ENCODE data around the gene HTR1B.

The HTR1B gene, protein sequence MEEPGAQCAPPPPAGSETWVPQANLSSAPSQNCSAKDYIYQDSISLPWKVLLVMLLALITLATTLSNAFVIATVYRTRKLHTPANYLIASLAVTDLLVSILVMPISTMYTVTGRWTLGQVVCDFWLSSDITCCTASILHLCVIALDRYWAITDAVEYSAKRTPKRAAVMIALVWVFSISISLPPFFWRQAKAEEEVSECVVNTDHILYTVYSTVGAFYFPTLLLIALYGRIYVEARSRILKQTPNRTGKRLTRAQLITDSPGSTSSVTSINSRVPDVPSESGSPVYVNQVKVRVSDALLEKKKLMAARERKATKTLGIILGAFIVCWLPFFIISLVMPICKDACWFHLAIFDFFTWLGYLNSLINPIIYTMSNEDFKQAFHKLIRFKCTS

GRCh38 chr6:77463308-77463860, at the start of gene HTR1B:
Gene HTR1B (minus strand): TSS chr6:77463491. CDS start chr6:77463403, 88 bp downstream.
- H3K27ac ChIP-seq: no peak within 1 kb of the TSS
- TF ChIP-seq CTCF (IDR thresholded peaks at IDR 0.05) (no peak), ZFX (IDR thresholded peaks at IDR 0.05; ENCODE audit: borderline replicate concordance) (no peak)

DNA sequence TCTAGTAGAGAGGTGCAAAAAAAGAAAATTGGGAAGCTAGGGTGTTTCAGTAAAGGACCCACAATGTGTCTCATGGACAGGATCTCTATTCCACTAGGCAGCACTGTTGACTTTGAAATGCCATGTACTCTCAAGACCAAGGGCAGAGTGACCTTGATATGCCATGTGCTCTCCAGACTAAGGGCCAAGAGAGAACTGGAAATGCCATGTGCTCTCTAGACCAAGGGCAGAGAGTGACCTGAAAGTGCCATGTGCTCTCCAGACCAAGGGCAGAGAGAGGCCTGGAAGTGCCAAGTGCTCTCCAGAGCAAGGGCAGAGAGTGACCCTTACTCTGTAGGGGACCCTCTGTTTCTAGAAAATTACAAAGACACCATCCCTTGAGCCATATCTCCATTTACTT, 49.3 kb upstream of the HTR1B start:
- no peak for TF ChIP-seq CTCF (IDR thresholded peaks at IDR 0.05)
- TF ChIP-seq ZFX (IDR thresholded peaks at IDR 0.05; ENCODE audit: borderline replicate concordance): no peak
- H3K27ac ChIP-seq: no peak overlapping the region

GRCh38 chr6:77511860-77512259, 48.6 kb upstream of the HTR1B start:
- TF ChIP-seq ZFX (IDR thresholded peaks at IDR 0.05; ENCODE audit: borderline replicate concordance) (no peak), CTCF (IDR thresholded peaks at IDR 0.05) (no peak)
- no peak overlapping the region for H3K27ac ChIP-seq

DNA sequence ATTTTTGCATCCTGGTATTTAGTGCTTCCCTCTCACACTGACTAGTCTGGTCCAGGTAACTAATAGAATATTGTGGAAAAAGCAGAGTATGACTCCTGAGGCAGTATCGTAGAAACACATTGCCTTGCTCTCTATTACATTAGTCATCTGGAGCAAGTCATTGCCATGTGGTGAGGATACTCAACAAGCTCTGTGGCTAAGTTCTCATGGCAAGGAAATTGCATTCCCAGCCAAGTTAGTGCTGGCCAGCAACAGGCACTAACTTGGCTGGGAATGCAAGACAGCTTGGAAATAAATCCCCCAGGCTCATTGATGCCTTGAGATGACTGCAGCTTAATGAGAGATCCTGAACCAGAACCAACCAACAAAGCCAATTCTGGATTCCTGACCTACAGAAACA, 39.7 kb upstream of the HTR1B start:
- TF ChIP-seq ZFX (IDR thresholded peaks at IDR 0.05; ENCODE audit: borderline replicate concordance): no peak
- TF ChIP-seq CTCF (IDR thresholded peaks at IDR 0.05): no peak
- H3K27ac ChIP-seq: no peak overlapping the region

DNA sequence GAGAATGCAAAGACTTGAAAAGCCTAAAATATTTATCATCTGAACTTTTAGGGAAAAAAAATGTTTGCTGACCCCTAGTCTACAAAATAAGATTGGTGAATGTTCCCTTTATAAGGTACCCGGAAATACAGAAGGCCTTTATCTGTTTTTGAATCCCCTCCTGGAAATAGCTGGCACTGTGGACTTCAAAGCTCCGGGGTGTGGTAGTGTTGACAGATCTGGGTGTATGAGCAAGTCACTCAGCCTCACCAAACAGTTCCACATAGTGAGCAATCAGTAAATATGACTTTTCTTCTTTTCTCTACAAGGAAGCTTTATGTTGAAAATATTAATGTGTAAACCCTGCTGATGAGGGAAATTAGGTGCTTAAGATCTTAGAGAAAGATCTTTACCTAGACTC, 29.2 kb upstream of the HTR1B start:
- no peak for TF ChIP-seq CTCF (IDR thresholded peaks at IDR 0.05)
- TF ChIP-seq ZFX (IDR thresholded peaks at IDR 0.05; ENCODE audit: borderline replicate concordance): no peak
- H3K27ac ChIP-seq: no peak overlapping the region

GRCh38 chr6:77487808-77488425, 24.6 kb upstream of the HTR1B start:
- H3K27ac ChIP-seq: peak overlapping the region; percentile 23; the same call in 1 of the 2 replicates
- TF ChIP-seq ZFX (IDR thresholded peaks at IDR 0.05; ENCODE audit: borderline replicate concordance) (no peak), CTCF (IDR thresholded peaks at IDR 0.05) (no peak)

GRCh38 chr6:77482981-77483380, 19.7 kb upstream of the HTR1B start:
- H3K27ac ChIP-seq: no peak overlapping the region
- no peak for TF ChIP-seq CTCF (IDR thresholded peaks at IDR 0.05)
- TF ChIP-seq ZFX (IDR thresholded peaks at IDR 0.05; ENCODE audit: borderline replicate concordance): no peak

All from 22Rv1 (cell line).